Breast epithelium (tissue), 4 donors: ENCODE data around the gene CEP131. TPM values are rescaled to one million over a fixed set of nuclear protein-coding genes. Genes with fewer than 3 reads are reported as not detected.

Experiments used
- DNase-seq, 2 donors: peaks; one replicate each; pipeline ENCODE4 v3.0.0-alpha.2; 2019; ENCODE audit warnings: low spot score in 2 of 2
- H3K27ac ChIP-seq, 2 donors: fragments of 200-600 bp; sonication (generic) in 1 of 2; one replicate each; pipeline ENCODE4 v1.5.1; 2016 to 2019; ENCODE audit warnings: mild to moderate bottlenecking in 1 of 2
- H3K27me3 ChIP-seq, 2 donors: fragments of 200-600 bp; sonication (generic) in 1 of 2; one replicate each; pipeline versions ENCODE4 v1.5.1 to v1.6.0; 2017 to 2019; ENCODE audit warnings: control low read depth in 1 of 2, mild to moderate bottlenecking in 1 of 2
- H3K36me3 ChIP-seq: fragments of 200-600 bp; one replicate; pipeline ENCODE4 v1.5.1; 2019
- H3K4me1 ChIP-seq, 2 donors: fragments of 200-600 bp; sonication (generic); one replicate each; pipeline ENCODE4 v1.5.1; 2016 to 2019; ENCODE audit warnings: control low read depth in 1 of 2
- H3K4me3 ChIP-seq, 3 donors: fragments of 200-600 bp; sonication (generic); 1 replicate in 2 of 3; 2 replicates in 1 of 3; pipeline ENCODE4 v1.5.1; 2016 to 2019; ENCODE audit warnings: mild to moderate bottlenecking in 3 of 3, moderate library complexity in 2 of 3
- H3K9me3 ChIP-seq, 2 donors: fragments of 200-600 bp; sonication (generic) in 1 of 2; one replicate each; pipeline ENCODE4 v1.5.1; 2016 to 2019; ENCODE audit warnings: control low read depth in 1 of 2
- CTCF ChIP-seq, 3 donors: fragments of 450-650 bp; IDR thresholded peaks; one replicate each; pipeline ENCODE4 v1.5.1; 2016 to 2017; ENCODE audit warnings: antibody characterized with exemption in 3 of 3, mild to moderate bottlenecking in 3 of 3, moderate library complexity in 3 of 3
- POLR2A ChIP-seq: fragments of 450-650 bp; IDR thresholded peaks from one replicate; pipeline ENCODE4 v1.6.1; 2016; ENCODE audit warnings: antibody characterized with exemption, mild to moderate bottlenecking, moderate library complexity
- POLR2AphosphoS5 ChIP-seq, 3 donors: sonication (generic); formaldehyde crosslinking; IDR thresholded peaks; one replicate each; pipeline ENCODE4 v1.6.1; 2017; ENCODE audit warnings: antibody characterized with exemption in 3 of 3
- intact Hi-C: fragments of 100-400 bp; cut with DNase I; formaldehyde crosslinking; loops from one replicate; pipeline ENCODE4 v1.15.1; 2023; ENCODE audit warnings: low total_unique reads
- total RNA-seq, 3 donors: library from RNA; depleted of rRNA; stranded (reverse); fragments of >200 nt; gene quantifications; one replicate each; pipeline ENCODE4 v1.1.0, GENCODE V29; 2016

The CEP131 gene
- total RNA-seq, 3 donors from 2014 or later, result 6.9 to 12.8 (median 9.7) TPM

GRCh38 chr17:81263371-81264181, 40.8 kb upstream of the CEP131 start:
- Histone ChIP-seq H3K4me1 (no peaks in the 10 kb centered on the region), H3K36me3 (no peaks in the 10 kb centered on the region), H3K27me3 (no peaks in the 10 kb centered on the region), H3K9me3 (no peaks in the 10 kb centered on the region), H3K27ac (no peak overlapping the region), H3K4me3 (no peak overlapping the region)
- TF ChIP-seq POLR2AphosphoS5 (IDR thresholded peaks at IDR 0.05), result no peak
- TF ChIP-seq POLR2A, result no peak
- no peak for TF ChIP-seq CTCF (IDR thresholded peaks at IDR 0.05)
- DNase-seq, result no peak
- intact Hi-C loops, result no loop called here

- intact Hi-C loops, result no loop called here
- Histone ChIP-seq H3K4me3 (no peak overlapping the region), H3K27ac (no peak overlapping the region), H3K4me1 (no peaks in the 10 kb centered on the region), H3K36me3 (no peaks in the 10 kb centered on the region), H3K27me3 (no peaks in the 10 kb centered on the region), H3K9me3 (no peaks in the 10 kb centered on the region)
- no peak for TF ChIP-seq POLR2AphosphoS5 (IDR thresholded peaks at IDR 0.05)
- no peak for TF ChIP-seq CTCF (IDR thresholded peaks at IDR 0.05)
- no peak for TF ChIP-seq POLR2A
- DNase-seq, result no peak
These were observed 39.0 kb upstream of the CEP131 start for GRCh38 chr17:81261582-81262336.

GRCh38 chr17:81261096-81261495, 38.3 kb upstream of the CEP131 start:
- intact Hi-C loops, result no loop called here
- no peak for TF ChIP-seq POLR2AphosphoS5 (IDR thresholded peaks at IDR 0.05)
- no peak for TF ChIP-seq CTCF (IDR thresholded peaks at IDR 0.05)
- TF ChIP-seq POLR2A, result no peak
- H3K36me3 ChIP-seq, result no peaks in the 10 kb centered on the region

DNA sequence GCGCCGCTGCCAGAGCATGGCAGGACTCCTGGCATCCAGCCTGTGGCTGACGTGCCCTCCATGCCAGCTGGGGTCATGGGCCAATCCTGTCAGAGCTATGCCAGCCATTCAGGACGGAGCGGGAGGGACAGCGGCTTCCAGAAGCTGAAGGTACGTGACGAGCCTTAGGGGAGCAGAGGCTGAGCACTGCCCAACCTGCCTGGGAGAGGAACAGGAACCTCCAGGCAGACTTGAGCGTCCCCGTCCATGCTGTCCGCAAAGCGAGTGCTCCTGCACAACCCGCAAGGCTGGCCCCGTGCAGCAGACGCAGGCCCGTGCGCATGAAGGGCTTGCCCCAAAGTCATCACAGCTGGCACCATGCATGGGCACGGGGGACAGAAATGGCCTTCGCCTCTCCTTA, 37.9 kb upstream of the CEP131 start:
- H3K36me3 ChIP-seq, result no peaks in the 10 kb centered on the region
- no peaks in the 10 kb centered on the region for H3K4me1 ChIP-seq
- no peaks in the 10 kb centered on the region for H3K27me3 ChIP-seq
- no peak overlapping the region for H3K27ac ChIP-seq
- H3K9me3 ChIP-seq, result no peaks in the 10 kb centered on the region
- DNase-seq, result no peak
- H3K4me3 ChIP-seq, result no peak overlapping the region
- no peak for TF ChIP-seq POLR2AphosphoS5 (IDR thresholded peaks at IDR 0.05)
- no peak for TF ChIP-seq CTCF (IDR thresholded peaks at IDR 0.05)
- TF ChIP-seq POLR2A, result no peak
- intact Hi-C loops, result no loop called here

More at GRCh38 chr17:81261096-81261495, 38.3 kb upstream of the CEP131 start:
- H3K27me3 ChIP-seq, result no peaks in the 10 kb centered on the region
- no peak overlapping the region for H3K4me3 ChIP-seq
- H3K9me3 ChIP-seq, result no peaks in the 10 kb centered on the region
- H3K27ac ChIP-seq, result no peak overlapping the region
- no peaks in the 10 kb centered on the region for H3K4me1 ChIP-seq
- no peak for DNase-seq

- Histone ChIP-seq H3K9me3 (no peaks in the 10 kb centered on the region), H3K4me3 (no peak overlapping the region), H3K4me1 (no peaks in the 10 kb centered on the region), H3K27me3 (no peaks in the 10 kb centered on the region), H3K27ac (no peak overlapping the region), H3K36me3 (no peaks in the 10 kb centered on the region)
- no peak for DNase-seq
- no peak for TF ChIP-seq CTCF (IDR thresholded peaks at IDR 0.05)
- intact Hi-C loops, result no loop called here
These were observed 37.4 kb upstream of the CEP131 start for GRCh38 chr17:81260171-81260570.
